SK-N-MC (cell line): ENCODE results near the gene KCNQ1OT1.

Experiments used
- EZH2 ChIP-seq: fragments of 200-600 bp; sonication (generic); IDR thresholded peaks from one replicate; pipeline ENCODE4 v1.6.1; 2017; ENCODE audit warnings: antibody characterized with exemption
- FOXP2 ChIP-seq: optimal IDR thresholded peaks from 2 replicates; pipeline ENCODE3; 2011; ENCODE audit warnings: mild to moderate bottlenecking, moderate library complexity; ENCODE audit not compliant: insufficient read depth; ENCODE audit errors: extremely low read length, control extremely low read depth
- POLR2AphosphoS5 ChIP-seq: IDR thresholded peaks from 2 replicates; pipeline ENCODE4 v1.6.1; 2012; ENCODE audit warnings: mild to moderate bottlenecking, low read depth, low read length, borderline replicate concordance

DNA sequence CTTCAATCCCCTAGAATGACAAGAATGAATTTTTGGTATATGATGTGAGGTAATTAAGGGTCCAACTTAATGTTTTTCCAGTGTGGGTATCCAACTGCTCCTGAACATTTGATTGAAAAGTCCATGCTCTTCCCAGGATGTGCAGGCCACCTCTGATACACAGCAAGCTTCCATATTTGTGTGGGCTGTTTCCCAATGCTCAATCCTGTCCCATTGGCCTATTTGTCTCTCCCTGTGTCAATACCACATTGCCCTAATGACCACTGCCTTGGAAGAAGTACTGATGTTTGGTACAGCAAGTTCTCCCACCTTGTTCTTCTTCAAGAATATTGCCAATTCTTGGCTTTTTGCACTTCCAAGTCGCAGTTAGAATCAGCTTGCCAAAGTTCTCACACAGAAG is 42.9 kb downstream of the KCNQ1OT1 start:
- TF ChIP-seq POLR2AphosphoS5 (no peak), EZH2 (no peak), FOXP2 (no peak)
